GM19240 (cell line): ENCODE measurements around the gene TNFRSF19.
A peak's percentile ranks its signal among the peaks of the same experiment; 100 is the strongest.
"Not testable (repeated sequence)": the region's sequence is repeated elsewhere in the genome, so short reads cannot be mapped to it uniquely, and the experiment has no call there.

Source experiments
- DNase-seq: peaks from one replicate; pipeline ENCODE4 v3.0.0; 2011; ENCODE audit warnings: low spot score; ENCODE audit not compliant: insufficient read length

TNFRSF19 gene

GRCh38 chr13:23567906-23568460, 2.2 kb upstream of the TNFRSF19 start:
- no peak for DNase-seq

GRCh38 chr13:23570921-23571315, 706 bp downstream of the TNFRSF19 start:
- DNase-seq: no peak

- DNase-seq: no peak
Measured at GRCh38 chr13:23571431-23571830, 1.2 kb downstream of the TNFRSF19 start.

- DNase-seq: no peak
Measured at GRCh38 chr13:23572836-23573235, 2.6 kb downstream of the TNFRSF19 start.

- no peak for DNase-seq
Measured at GRCh38 chr13:23574421-23575145, 4.4 kb downstream of the TNFRSF19 start.

- no peak for DNase-seq
Measured at GRCh38 chr13:23575632-23576031, 5.4 kb downstream of the TNFRSF19 start.

- peak; percentile 9 for DNase-seq
Measured at GRCh38 chr13:23578411-23579071, 8.3 kb downstream of the TNFRSF19 start.

GRCh38 chr13:23579072-23579895, 9.1 kb downstream of the TNFRSF19 start:
- DNase-seq: peak; percentile 48

GRCh38 chr13:23579896-23580683, 9.9 kb downstream of the TNFRSF19 start:
- no peak for DNase-seq

- DNase-seq: no peak
Measured at GRCh38 chr13:23580684-23581060, 10.5 kb downstream of the TNFRSF19 start.

GRCh38 chr13:23583491-23583890, 13.3 kb downstream of the TNFRSF19 start:
- no peak for DNase-seq

- no peak for DNase-seq
Measured at GRCh38 chr13:23584275-23584674, 14.1 kb downstream of the TNFRSF19 start.

- no peak for DNase-seq
Measured at GRCh38 chr13:23586336-23586735, 16.1 kb downstream of the TNFRSF19 start.

- DNase-seq: no peak
Measured at GRCh38 chr13:23588666-23589065, 18.5 kb downstream of the TNFRSF19 start.

- DNase-seq: no peak
Measured at GRCh38 chr13:23592596-23592995, 22.4 kb downstream of the TNFRSF19 start.

- no peak for DNase-seq
Measured at GRCh38 chr13:23593148-23593547, 22.9 kb downstream of the TNFRSF19 start.

- DNase-seq: not testable (repeated sequence)
Measured at GRCh38 chr13:23594290-23594689, 24.1 kb downstream of the TNFRSF19 start.

- no peak for DNase-seq
Measured at GRCh38 chr13:23598369-23598768, 28.2 kb downstream of the TNFRSF19 start.

- no peak for DNase-seq
Measured at GRCh38 chr13:23599083-23599925, 29.1 kb downstream of the TNFRSF19 start.

- DNase-seq: no peak
Measured at GRCh38 chr13:23600100-23600499, 29.9 kb downstream of the TNFRSF19 start.
